Erythroblast (primary cell): ENCODE results near the gene PCNA.

Source experiments
- GATA1 ChIP-seq: IDR thresholded peaks from 2 replicates; pipeline ENCODE4 v1.6.1; 2011; ENCODE audit warnings: low read depth, mild to moderate bottlenecking, control low read depth, low read length, moderate library complexity
- POLR2A ChIP-seq: IDR thresholded peaks from 2 replicates; pipeline ENCODE4 v1.6.1; 2011; ENCODE audit warnings: mild to moderate bottlenecking, low read length

DNA sequence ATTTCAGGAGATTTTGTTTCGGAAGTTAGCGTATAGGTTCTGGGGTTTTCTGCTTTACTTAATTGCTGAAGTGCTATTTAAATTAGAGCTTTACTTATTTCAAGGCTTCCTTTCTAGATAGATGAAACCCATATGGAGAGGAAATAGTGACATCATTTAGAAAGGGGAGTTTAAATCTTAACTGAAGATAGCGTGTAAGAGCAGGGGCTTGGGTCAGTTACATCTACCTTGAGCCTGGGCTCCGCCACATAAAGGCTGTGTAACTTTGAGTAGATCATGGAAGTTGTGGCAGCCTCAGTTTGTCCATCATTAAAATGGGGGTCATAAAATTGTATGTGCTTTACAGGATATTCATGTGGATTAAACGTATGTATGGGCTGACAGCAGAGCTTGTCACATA, 11.7 kb upstream of the PCNA start:
- TF ChIP-seq POLR2A (no peak), GATA1 (no peak)
